GM12875 (cell line): ENCODE measurements around the gene EVA1C.
"Not testable (repeated sequence)": the region's sequence is repeated elsewhere in the genome, so short reads cannot be mapped to it uniquely, and the experiment has no call there.

Source experiments
- H3K4me3 ChIP-seq: one replicate; pipeline ENCODE4 v1.5.1; 2011; ENCODE audit warnings: low read depth, low read length, control low read depth
- CTCF ChIP-seq: IDR thresholded peaks from 2 replicates; pipeline ENCODE4 v1.5.1; 2011; ENCODE audit warnings: low read depth, mild to moderate bottlenecking, control low read depth, inconsistent platforms, low read length, moderate library complexity, borderline replicate concordance; ENCODE audit not compliant: insufficient read depth

Gene EVA1C

GRCh38 chr21:32494934-32495709 is 82.6 kb downstream of the EVA1C start:
- no peak for TF ChIP-seq CTCF
- H3K4me3 ChIP-seq: no peak overlapping the region

DNA sequence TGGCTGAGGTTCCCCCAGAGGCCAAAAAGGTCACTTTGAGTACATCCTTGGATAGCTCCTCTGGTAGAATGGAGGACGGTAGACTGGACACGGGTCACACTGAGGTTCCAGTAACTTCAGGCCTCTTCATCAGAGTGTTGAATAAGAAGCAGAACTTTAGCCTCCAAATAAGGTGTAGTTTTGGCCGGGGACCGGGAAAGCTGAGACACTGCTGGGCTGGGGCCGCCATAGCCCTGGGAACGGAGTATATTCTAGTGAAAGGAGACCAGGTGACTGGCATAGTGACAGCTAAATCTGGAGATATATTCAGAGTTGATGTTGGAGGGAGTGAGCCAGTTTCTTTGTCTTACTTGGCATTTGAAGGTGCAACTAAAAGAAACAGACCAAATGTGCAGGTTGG is 84.1 kb downstream of the EVA1C start:
- H3K4me3 ChIP-seq: no peak overlapping the region
- TF ChIP-seq CTCF: no peak

DNA sequence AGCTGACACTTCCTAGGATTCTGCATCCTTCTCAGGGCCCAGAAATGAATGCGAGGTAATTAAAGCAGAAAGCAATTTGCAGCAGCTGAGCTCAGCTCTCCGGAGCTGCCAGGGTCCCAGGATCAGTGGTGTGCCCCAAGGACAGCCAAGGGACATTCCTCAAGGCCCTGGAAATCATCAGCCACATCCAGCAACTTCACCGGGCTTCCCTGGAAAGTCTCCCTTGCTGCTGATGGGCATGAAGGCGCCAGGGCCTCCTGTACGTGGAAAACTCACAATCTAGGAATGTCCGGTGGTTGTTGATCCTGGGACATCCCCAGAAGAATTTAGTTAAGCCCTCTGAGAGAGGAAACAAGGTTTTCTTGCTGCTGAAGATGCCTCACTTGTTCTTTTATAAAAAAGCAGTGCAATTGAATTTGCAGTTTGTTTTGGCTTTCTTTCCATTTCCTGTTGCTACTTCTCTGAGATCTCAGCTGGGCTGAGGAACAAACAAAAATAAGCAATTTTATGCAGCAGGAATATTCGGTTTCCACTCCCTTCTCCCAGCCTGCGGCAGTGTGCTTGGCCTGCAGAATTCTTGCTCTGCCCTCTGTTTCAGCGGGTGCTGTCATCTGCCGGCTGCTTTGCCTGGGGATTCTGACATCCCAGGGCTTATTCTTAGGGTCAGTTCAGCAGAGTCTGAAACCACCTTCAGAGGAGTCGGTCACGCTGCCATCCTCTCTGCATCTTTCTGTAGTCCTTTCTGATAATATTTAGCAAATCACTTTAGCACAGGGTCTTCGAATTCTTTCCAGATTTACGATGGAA is 86.9 kb downstream of the EVA1C start:
- no peak overlapping the region for H3K4me3 ChIP-seq

DNA sequence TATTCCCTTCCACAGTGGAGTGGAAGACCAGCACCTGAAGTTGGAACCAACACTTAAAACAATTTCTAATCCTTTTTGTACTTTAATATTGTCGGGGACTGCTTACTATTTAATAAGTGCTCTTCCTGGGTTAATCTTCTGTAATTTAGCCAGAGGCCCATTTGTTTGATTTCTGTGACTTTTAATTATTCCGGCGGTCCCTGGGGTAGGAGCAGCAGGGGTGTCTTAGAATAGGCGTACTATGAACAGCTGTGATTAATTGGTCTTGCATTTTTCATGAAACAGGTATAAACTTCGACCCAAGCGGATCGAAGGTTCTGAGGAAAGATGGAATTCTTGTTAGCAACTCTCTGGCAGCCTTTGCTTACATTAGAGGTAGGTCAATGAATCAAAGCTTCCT is 91.1 kb downstream of the EVA1C start:
- not testable (repeated sequence) for H3K4me3 ChIP-seq

More for the DNA sequence above, 86.9 kb downstream of the EVA1C start:
- no peak for TF ChIP-seq CTCF

GRCh38 chr21:32505767-32506166 is 93.3 kb downstream of the EVA1C start:
- H3K4me3 ChIP-seq: not testable (repeated sequence)

- H3K4me3 ChIP-seq: not testable (repeated sequence)
These were observed 94.0 kb downstream of the EVA1C start for GRCh38 chr21:32506411-32506965.

- no peak overlapping the region for H3K4me3 ChIP-seq
- no peak for TF ChIP-seq CTCF
These were observed 94.9 kb downstream of the EVA1C start for GRCh38 chr21:32507342-32507919.

DNA sequence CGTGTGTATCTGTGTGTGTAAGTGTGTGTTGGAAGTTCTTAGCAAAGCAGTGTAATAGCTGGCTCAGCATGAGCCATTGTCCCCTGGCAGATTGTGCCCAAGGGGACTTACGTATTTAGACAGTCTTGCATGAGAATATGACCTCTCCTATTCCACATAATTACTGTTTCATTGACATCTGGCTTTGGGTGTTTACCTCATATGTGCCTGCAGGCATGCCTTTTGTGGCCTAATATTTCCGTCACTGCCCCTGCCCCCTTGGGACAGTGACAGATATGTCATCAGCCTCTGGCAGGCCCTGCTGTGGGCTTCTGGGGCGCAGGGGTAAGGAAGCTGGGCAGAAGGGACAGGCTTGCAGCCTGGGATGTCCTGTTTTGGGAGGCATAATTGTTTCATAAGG is 95.5 kb downstream of the EVA1C start:
- not testable (repeated sequence) for H3K4me3 ChIP-seq

- no peak for TF ChIP-seq CTCF
- no peak overlapping the region for H3K4me3 ChIP-seq
These were observed 96.1 kb downstream of the EVA1C start for GRCh38 chr21:32508558-32508957.

- H3K4me3 ChIP-seq: not testable (repeated sequence)
These were observed 96.5 kb downstream of the EVA1C start for GRCh38 chr21:32508975-32509374.
